TTC549 (cell line): ENCODE results near the gene ANG.

Experiments
- FAIRE-seq: peaks from 2 replicates; lab custom pipeline; 2012; peaks lifted over from hg19 to GRCh38; lab: Jason Lieb, UNC

Gene ANG

GRCh38 chr14:20676072-20676471 is 12.5 kb upstream of the ANG start:
- FAIRE-seq: no peak

GRCh38 chr14:20679907-20680306 is 8.7 kb upstream of the ANG start:
- no peak for FAIRE-seq

- no peak for FAIRE-seq
Observed at GRCh38 chr14:20680363-20680762, 8.2 kb upstream of the ANG start.

- FAIRE-seq: no peak
Observed at GRCh38 chr14:20680843-20681347, 7.7 kb upstream of the ANG start.

GRCh38 chr14:20681348-20682126 is 7.0 kb upstream of the ANG start:
- FAIRE-seq: peak; percentile 48

- FAIRE-seq: no peak
Observed at GRCh38 chr14:20682127-20682434, 6.5 kb upstream of the ANG start.

- no peak for FAIRE-seq
Observed at GRCh38 chr14:20682435-20683124, 6.0 kb upstream of the ANG start.

- peak; percentile 34 for FAIRE-seq
Observed at GRCh38 chr14:20683125-20683890, 5.3 kb upstream of the ANG start.

- FAIRE-seq: no peak
Observed at GRCh38 chr14:20683891-20684661, 4.5 kb upstream of the ANG start, which contains the start of gene RNASE4. Gene RNASE4 (plus strand): TSS chr14:20684560. CDS start chr14:20699372, 14,812 bp downstream.

- FAIRE-seq: no peak
Observed at GRCh38 chr14:20684662-20685456, 3.7 kb upstream of the ANG start.

GRCh38 chr14:20686386-20687143 is 2.0 kb upstream of the ANG start:
- no peak for FAIRE-seq

GRCh38 chr14:20687362-20688166 is 1.0 kb upstream of the ANG start:
- FAIRE-seq: no peak

GRCh38 chr14:20690848-20691640 is 2.5 kb downstream of the ANG start:
- peak; percentile 77 for FAIRE-seq

- no peak for FAIRE-seq
Observed at GRCh38 chr14:20692116-20692751, 3.7 kb downstream of the ANG start.

GRCh38 chr14:20696764-20697163 is 8.2 kb downstream of the ANG start:
- FAIRE-seq: no peak

- FAIRE-seq: peak; percentile 13
Observed at GRCh38 chr14:20697273-20698017, 8.9 kb downstream of the ANG start.

- FAIRE-seq: no peak
Observed at GRCh38 chr14:20698018-20698329, 9.4 kb downstream of the ANG start.

- FAIRE-seq: no peak
Observed at GRCh38 chr14:20698934-20699333, 10.4 kb downstream of the ANG start.
